Right ventricle myocardium superior (tissue), 1 donor: ENCODE measurements around the gene KRTAP4-2. TPM values are rescaled to one million over a fixed set of nuclear protein-coding genes. Genes with fewer than 3 reads are reported as not detected.
"Not testable (repeated sequence)": the region's sequence is repeated elsewhere in the genome, so short reads cannot be mapped to it uniquely, and the experiment has no call there.

ENCODE experiments used
- ATAC-seq: fragments of 200-7000 bp; cut with Tn5 transposase; one replicate; pipeline ENCODE4 v1.9.1; 2020; ENCODE audit warnings: mild to moderate bottlenecking; ENCODE audit not compliant: poor library complexity
- DNase-seq: peaks from one replicate; pipeline ENCODE4 v3.0.0-alpha.2; 2020
- intact Hi-C: fragments of 100-400 bp; cut with DNase I; formaldehyde crosslinking; loops from one replicate; pipeline ENCODE4 v1.11.2; 2022
- total RNA-seq: library from RNA; stranded (reverse); fragmentation: NEBNext Ultra II Directional; extraction: Animal tissue kit (Norgen Biotek cat#: 25700); gene quantifications from one replicate; pipeline ENCODE4 v1.2.1, GENCODE V29; 2021
- donor health status: DM: no; HTN: yes; CAD: no; lungs with severe emphysema.

The KRTAP4-2 gene
- total RNA-seq, 1 donor from 2014 or later, result not detected

- intact Hi-C loops, result no loop called here
- ATAC-seq, result no peak
- no peak for DNase-seq
Observed at GRCh38 chr17:41168121-41168520, 9.9 kb downstream of the KRTAP4-2 start, which contains the start of gene KRTAP4-3. Gene KRTAP4-3 (minus strand): TSS chr17:41168221. CDS start chr17:41168172, 49 bp downstream.

- intact Hi-C loops, result no loop called here
- ATAC-seq (no peak), DNase-seq (no peak)
Observed at GRCh38 chr17:41167561-41167960, 10.5 kb downstream of the KRTAP4-2 start.

GRCh38 chr17:41163828-41164227 is 14.2 kb downstream of the KRTAP4-2 start:
- intact Hi-C loops, result no loop called here
- DNase-seq, result no peak
- no peak for ATAC-seq

- DNase-seq, result no peak
- ATAC-seq, result no peak
- intact Hi-C loops, result no loop called here
Observed at GRCh38 chr17:41160648-41161047, 17.4 kb downstream of the KRTAP4-2 start, which contains the start of gene KRTAP4-4. Gene KRTAP4-4 (minus strand): TSS chr17:41160748. CDS start chr17:41160691, 57 bp downstream.

GRCh38 chr17:41160190-41160589 is 17.8 kb downstream of the KRTAP4-2 start:
- DNase-seq, ATAC-seq, intact Hi-C loops: not testable (repeated sequence)

GRCh38 chr17:41153856-41154255 is 24.2 kb downstream of the KRTAP4-2 start:
- DNase-seq (no peak), ATAC-seq (no peak)
- intact Hi-C loops, result no loop called here

- ATAC-seq (no peak), DNase-seq (no peak)
- intact Hi-C loops, result no loop called here
Observed at GRCh38 chr17:41151525-41151924, 26.5 kb downstream of the KRTAP4-2 start.

GRCh38 chr17:41150026-41150425 is 28.0 kb downstream of the KRTAP4-2 start:
- no peak for DNase-seq
- no peak for ATAC-seq
- intact Hi-C loops, result no loop called here

GRCh38 chr17:41149652-41149985 is 28.4 kb downstream of the KRTAP4-2 start, which contains the start of gene KRTAP4-5:
Gene KRTAP4-5 (minus strand): TSS chr17:41149825. CDS start chr17:41149767, 58 bp downstream.
- DNase-seq, result no peak
- ATAC-seq, result no peak
- intact Hi-C loops, result no loop called here

GRCh38 chr17:41148971-41149651 is 28.9 kb downstream of the KRTAP4-2 start:
- intact Hi-C loops, ATAC-seq, DNase-seq: not testable (repeated sequence)

- intact Hi-C loops, result no loop called here
- ATAC-seq (no peak), DNase-seq (no peak)
Observed at GRCh38 chr17:41147531-41148204, 30.4 kb downstream of the KRTAP4-2 start.

- ATAC-seq (no peak), DNase-seq (no peak)
- intact Hi-C loops, result no loop called here
Observed at GRCh38 chr17:41145261-41145660, 32.8 kb downstream of the KRTAP4-2 start.

GRCh38 chr17:41144846-41145245 is 33.2 kb downstream of the KRTAP4-2 start:
- ATAC-seq, result no peak
- no peak for DNase-seq
- intact Hi-C loops, result no loop called here

GRCh38 chr17:41141361-41141760 is 36.7 kb downstream of the KRTAP4-2 start:
- ATAC-seq (no peak), DNase-seq (no peak)
- intact Hi-C loops, result no loop called here

GRCh38 chr17:41140360-41141131 is 37.5 kb downstream of the KRTAP4-2 start, which contains the start of gene KRTAP4-6:
Gene KRTAP4-6 (minus strand): TSS chr17:41140544. CDS start chr17:41140487, 57 bp downstream.
- ATAC-seq, result no peak
- intact Hi-C loops, result no loop called here

GRCh38 chr17:41139865-41140264 is 38.2 kb downstream of the KRTAP4-2 start:
- DNase-seq, ATAC-seq, intact Hi-C loops: not testable (repeated sequence)

More at GRCh38 chr17:41140360-41141131, 37.5 kb downstream of the KRTAP4-2 start, which contains the start of gene KRTAP4-6:
- DNase-seq, result no peak

- DNase-seq (no peak), ATAC-seq (no peak)
- intact Hi-C loops, result no loop called here
Observed at GRCh38 chr17:41133880-41134735, 43.9 kb downstream of the KRTAP4-2 start.

- DNase-seq (no peak), ATAC-seq (no peak)
- intact Hi-C loops, result no loop called here
Observed at GRCh38 chr17:41131979-41132378, 46.0 kb downstream of the KRTAP4-2 start.
